ENCODE data around the gene DGKI.
A peak's percentile ranks its signal among the peaks of the same experiment; 100 is the strongest.

The DGKI gene

GRCh38 chr7:137564677-137565076 is 282.1 kb downstream of the DGKI start:
- TF ChIP-seq, protein P1, sequence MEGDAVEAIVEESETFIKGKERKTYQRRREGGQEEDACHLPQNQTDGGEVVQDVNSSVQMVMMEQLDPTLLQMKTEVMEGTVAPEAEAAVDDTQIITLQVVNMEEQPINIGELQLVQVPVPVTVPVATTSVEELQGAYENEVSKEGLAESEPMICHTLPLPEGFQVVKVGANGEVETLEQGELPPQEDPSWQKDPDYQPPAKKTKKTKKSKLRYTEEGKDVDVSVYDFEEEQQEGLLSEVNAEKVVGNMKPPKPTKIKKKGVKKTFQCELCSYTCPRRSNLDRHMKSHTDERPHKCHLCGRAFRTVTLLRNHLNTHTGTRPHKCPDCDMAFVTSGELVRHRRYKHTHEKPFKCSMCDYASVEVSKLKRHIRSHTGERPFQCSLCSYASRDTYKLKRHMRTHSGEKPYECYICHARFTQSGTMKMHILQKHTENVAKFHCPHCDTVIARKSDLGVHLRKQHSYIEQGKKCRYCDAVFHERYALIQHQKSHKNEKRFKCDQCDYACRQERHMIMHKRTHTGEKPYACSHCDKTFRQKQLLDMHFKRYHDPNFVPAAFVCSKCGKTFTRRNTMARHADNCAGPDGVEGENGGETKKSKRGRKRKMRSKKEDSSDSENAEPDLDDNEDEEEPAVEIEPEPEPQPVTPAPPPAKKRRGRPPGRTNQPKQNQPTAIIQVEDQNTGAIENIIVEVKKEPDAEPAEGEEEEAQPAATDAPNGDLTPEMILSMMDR (IDR thresholded peaks at IDR 0.05; ENCODE audit: low read depth, low read length) = no peak
- no peak for DNase-seq (ENCODE audit: low read depth in 2 of 2)
- H3K4me3 ChIP-seq (replicated peaks in 1 of 2; ENCODE audit: low read depth in 2 of 2, low read length in 2 of 2) = no peak overlapping the region

DNA sequence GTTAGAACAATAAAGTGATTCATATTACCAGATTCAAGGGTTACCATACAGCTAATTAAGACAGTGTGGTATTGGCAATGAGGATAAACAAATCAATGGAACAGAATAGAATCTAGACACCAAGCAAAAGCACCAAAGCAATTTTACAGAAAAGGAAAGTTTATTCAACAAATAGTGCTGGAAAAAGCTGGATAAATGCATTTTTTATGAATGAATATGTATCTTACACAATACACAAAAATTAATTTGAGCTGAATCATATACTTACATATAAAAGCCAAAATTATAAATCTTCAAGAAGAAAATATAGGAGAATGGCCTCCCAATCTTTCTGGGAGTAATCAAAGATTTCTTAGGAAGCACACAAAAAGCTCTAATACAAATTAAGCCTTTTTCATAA is 282.8 kb downstream of the DGKI start:
- TF ChIP-seq, protein P1 (IDR thresholded peaks at IDR 0.05; ENCODE audit: low read depth, low read length) = no peak
- peak in 1 of 2 donors; percentile 51 for DNase-seq (ENCODE audit: low read depth in 2 of 2)
- H3K4me3 ChIP-seq (replicated peaks in 1 of 2; ENCODE audit: low read depth in 2 of 2, low read length in 2 of 2) = no peak overlapping the region

GRCh38 chr7:137547485-137547884 is 299.3 kb downstream of the DGKI start:
- TF ChIP-seq, protein P1 (IDR thresholded peaks at IDR 0.05; ENCODE audit: low read depth, low read length) = no peak
- DNase-seq (ENCODE audit: low read depth in 2 of 2) = peak in 1 of 2 donors; percentile 40

DNA sequence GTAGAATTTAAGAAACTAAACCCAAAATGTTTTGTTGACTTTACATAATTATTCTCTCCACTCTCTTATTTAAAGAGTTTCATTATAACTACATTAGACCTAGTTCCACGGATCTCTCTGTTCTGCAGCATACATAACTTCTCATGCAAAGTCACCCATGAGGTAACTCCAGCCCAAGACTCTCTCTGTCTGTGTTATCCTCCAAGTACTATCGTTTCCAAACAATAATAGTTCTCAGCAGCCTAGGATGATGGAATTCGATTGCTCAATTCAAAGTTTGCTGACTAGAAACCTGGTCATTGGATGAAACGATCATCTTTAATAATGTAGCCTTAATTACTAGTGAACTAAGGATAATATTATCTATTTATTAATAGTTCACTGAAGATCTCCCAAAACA is 300.1 kb downstream of the DGKI start:
- no peak overlapping the region for H3K4me3 ChIP-seq (replicated peaks in 1 of 2; ENCODE audit: low read depth in 2 of 2, low read length in 2 of 2)
- DNase-seq (ENCODE audit: low read depth in 2 of 2) = peak; percentile 31 to 81

More at GRCh38 chr7:137547485-137547884, 299.3 kb downstream of the DGKI start:
- H3K4me3 ChIP-seq (replicated peaks in 1 of 2; ENCODE audit: low read depth in 2 of 2, low read length in 2 of 2) = no peak overlapping the region

DNA sequence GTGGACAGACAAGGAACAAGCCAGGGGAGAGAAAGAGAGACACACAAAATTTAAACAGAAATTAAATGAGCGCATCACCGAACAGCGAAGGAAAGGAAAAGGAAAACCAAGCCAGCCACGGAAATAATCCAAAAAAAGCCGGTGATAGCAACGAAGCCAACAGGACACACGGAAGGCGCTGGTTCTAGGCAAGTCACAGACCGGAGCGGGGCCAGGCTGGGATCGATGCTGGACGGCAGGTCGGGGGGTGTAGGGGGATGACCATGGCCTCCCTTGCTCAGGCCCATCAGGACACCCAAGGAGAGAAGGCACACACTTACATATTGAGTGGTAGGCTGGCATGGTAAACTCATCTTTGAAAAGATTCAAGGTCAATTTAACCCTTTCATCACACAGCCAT is 300.8 kb downstream of the DGKI start:
- TF ChIP-seq, protein P1 (IDR thresholded peaks at IDR 0.05; ENCODE audit: low read depth, low read length) = no peak
- DNase-seq (ENCODE audit: low read depth in 2 of 2) = no peak
- H3K4me3 ChIP-seq (replicated peaks in 1 of 2; ENCODE audit: low read depth in 2 of 2, low read length in 2 of 2) = no peak overlapping the region

More for the DNA sequence above, 300.1 kb downstream of the DGKI start:
- TF ChIP-seq, protein P1 (IDR thresholded peaks at IDR 0.05; ENCODE audit: low read depth, low read length) = no peak

DNA sequence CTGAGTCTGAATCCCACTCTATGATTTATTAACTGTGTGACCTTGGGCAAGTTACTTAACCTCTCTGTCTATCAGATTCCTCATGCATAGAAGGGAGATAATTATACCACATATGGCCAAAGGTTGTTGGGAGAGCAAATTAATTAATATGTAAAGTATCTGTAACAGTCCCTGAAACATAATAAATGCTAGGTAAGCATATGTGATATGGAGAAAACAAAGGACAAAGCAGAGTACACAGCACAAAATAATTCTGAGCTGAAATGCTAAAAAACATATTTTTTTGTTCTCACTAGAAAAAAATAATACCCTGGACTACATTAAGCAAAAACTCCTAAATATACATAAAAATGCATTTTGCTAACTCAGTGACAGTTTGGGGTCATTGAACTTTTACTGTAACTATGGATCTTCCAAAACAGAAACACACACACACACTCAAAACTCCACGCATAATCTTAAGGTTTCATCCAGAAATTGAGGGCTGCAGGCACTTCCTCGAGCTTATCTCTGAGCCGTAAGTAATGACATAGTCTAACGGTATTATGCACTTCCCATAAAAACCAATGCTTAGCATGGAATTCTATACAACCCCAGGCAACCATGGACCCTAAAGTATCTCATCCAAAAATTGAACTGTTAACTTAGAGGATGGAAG is 301.6 kb downstream of the DGKI start:
- TF ChIP-seq, protein P1 (IDR thresholded peaks at IDR 0.05; ENCODE audit: low read depth, low read length) = no peak
- no peak overlapping the region for H3K4me3 ChIP-seq (replicated peaks in 1 of 2; ENCODE audit: low read depth in 2 of 2, low read length in 2 of 2)
- DNase-seq (ENCODE audit: low read depth in 2 of 2) = peak in 1 of 2 donors; percentile 45

All from cardiac fibroblast (primary cell).